Measurements from ENCODE around the gene VPS26B.
"Not testable (repeated sequence)": the region's sequence is repeated elsewhere in the genome, so short reads cannot be mapped to it uniquely, and the experiment has no call there.

Gene VPS26B

DNA sequence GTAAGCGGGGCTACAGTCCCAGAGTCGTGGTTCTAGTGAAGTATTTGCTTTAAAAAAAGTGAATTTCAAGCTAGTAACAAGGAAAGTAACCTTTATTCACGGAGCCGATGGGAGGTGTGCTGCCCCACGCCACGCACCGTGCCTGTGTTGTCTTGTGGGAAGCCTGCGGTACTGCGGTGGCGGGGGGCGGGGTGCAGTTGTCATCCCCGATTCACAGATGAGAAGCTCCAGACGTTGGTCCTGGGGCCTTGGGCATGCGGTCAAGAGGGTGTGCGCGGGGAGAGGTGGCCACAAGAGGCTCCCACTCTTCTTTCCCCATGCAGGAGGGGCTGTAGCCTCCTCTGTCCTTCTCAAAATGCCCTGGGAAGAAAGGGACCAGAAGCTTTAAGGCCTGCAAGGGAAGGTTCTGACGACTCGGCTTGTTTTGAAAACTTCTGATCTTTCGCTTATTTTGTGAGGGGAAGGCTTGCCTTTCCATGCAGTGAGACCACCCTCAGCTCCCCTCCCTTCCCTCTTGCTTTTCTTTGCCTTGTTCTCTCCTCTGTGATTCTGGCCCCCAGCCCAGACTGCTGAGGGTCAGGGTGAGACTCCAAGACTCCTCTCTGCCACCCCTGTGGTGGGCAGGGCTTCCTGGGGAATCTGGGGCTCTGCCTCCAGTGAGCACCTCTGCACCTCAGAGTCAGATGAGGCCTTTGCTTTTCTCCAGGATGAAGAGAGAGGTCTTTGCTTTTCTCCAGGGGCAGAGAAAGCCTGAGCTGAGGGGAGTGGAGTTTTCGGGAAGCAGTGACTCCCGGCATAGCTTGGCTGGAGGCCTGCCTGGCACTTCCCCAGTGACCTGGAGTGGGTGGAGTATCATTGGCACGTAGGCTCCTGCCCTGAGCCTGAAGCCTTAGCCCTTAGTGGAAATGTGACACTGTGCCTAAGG lies 57.9 kb downstream of the VPS26B start:
- DNase-seq (ENCODE audit: low spot score): no peak

DNA sequence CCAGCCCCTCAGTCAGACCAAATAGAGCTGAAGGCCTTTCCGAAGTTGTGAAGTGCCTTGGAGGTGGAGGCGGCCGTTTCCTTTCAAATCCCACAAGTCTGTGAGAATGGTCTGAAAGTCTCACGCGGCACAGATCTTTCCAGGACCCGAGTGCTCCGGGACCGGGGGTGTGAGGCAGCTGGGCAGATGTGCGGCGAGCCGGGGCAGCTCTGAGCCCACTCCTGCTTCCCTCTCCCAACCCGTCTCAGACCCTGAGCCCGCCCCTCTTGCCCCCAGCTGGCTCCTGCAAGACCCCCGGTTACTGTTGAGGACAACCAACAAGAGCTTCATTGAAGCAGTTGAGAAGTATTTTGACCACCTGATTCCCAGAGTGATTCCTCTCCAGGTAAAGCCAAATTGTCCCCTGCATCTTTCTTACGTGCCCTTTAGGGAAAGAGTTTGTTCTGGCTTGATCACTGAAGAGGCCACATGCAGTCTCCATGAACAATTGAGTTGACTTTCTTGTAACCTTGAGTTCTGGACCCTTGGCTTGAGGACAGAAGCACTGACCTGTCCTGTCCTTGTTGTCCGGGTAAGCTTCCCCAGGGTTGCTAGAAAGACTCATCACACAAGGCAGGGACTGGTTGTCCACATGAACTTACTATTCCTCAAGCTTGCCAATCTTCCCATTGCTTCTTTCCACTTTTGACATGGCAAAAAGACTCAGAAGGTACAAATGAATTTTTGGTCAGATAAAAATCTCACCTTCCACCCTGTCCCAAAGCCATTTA lies 59.2 kb downstream of the VPS26B start:
- no peak for DNase-seq (ENCODE audit: low spot score)

GRCh38 chr11:134284349-134284748 lies 59.9 kb downstream of the VPS26B start:
- not testable (repeated sequence) for DNase-seq (ENCODE audit: low spot score)

GRCh38 chr11:134287561-134287960 lies 63.1 kb downstream of the VPS26B start:
- DNase-seq (ENCODE audit: low spot score): no peak

GRCh38 chr11:134288486-134288885 lies 64.0 kb downstream of the VPS26B start:
- no peak for DNase-seq (ENCODE audit: low spot score)

DNA sequence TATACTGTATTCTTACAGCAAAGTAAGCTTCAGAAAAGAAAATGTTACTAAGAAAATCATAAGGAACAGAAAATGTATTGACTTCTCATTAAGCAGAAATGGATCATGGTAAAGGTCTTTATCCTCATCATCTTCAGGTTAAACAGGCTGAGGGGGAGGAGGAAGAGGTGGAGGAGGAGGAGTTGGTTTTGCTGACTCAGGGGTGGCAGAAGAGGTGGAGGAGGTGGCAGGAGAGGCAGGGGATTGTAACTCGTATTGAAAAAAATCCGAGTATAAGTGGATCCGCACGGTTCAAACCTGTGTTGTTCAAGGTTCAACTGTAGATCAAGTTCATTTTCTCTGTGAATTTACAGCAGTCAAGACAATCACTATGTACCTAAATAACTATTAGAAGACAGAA lies 64.7 kb downstream of the VPS26B start:
- DNase-seq (ENCODE audit: low spot score): no peak

DNA sequence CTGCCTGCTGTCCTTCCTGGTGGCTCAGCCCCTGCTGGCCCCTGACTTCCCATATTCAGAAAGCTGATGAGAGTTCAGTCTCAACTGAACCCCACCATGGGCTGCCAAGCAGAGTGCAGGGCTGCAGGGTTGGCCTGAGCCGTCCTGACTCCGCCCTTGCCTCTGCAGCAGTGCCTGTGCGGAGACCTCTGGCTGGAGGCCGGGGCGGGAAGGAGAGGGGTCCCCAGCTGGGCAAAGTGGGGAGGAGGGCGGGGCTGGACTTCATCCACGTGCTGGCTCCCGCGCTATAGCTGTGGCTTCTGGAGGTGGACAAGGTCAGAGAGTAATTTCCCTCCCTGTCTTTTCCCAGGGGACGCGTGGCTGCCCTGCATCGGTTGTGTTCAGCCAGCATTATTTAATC lies 65.3 kb downstream of the VPS26B start:
- DNase-seq (ENCODE audit: low spot score): no peak

DNA sequence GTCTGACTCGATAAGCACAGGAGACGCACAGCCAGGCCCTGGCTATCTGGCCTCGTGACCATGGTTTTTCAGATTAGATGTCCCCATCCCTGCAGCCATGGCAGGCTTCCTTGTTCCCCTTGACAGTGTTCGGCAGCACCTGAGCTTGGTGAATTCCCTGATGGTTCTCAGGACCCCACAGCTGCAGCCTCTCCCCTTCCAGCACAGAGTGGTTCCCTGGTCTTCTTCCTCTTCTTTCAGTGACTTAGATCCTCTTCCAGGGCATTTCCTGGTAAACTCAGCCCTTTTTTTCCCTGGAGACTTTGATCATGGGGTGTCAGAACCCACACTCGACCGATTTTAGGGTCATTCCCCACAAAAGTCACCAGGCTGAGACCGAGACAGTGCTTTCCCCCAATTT lies 66.2 kb downstream of the VPS26B start:
- DNase-seq (ENCODE audit: low spot score): no peak

- no peak for DNase-seq (ENCODE audit: low spot score)
These were observed 66.7 kb downstream of the VPS26B start for GRCh38 chr11:134291196-134291595.

- DNase-seq (ENCODE audit: low spot score): no peak
These were observed 68.2 kb downstream of the VPS26B start for GRCh38 chr11:134292661-134293060.

GRCh38 chr11:134293119-134294113 lies 68.9 kb downstream of the VPS26B start:
- DNase-seq (ENCODE audit: low spot score): no peak

GRCh38 chr11:134294664-134295063 lies 70.2 kb downstream of the VPS26B start:
- no peak for DNase-seq (ENCODE audit: low spot score)

Measured in AG08395 (cell line).